GM08714 (cell line): Measurements from ENCODE around the gene ERC1.
A peak's percentile ranks its signal among the peaks of the same experiment; 100 is the strongest.

Experiments used
- H3K4me3 ChIP-seq: fragments of 200-500 bp; sonication (Bioruptor generic); 2 replicates; pipeline ENCODE4 v1.5.1; 2014; ENCODE audit warnings: mild to moderate bottlenecking, low read length, inconsistent platforms
- ZNF274 ChIP-seq: IDR thresholded peaks from 2 replicates; pipeline ENCODE4 v1.6.1; 2012; ENCODE audit warnings: mild to moderate bottlenecking, low read depth, low read length

The ERC1 gene

DNA sequence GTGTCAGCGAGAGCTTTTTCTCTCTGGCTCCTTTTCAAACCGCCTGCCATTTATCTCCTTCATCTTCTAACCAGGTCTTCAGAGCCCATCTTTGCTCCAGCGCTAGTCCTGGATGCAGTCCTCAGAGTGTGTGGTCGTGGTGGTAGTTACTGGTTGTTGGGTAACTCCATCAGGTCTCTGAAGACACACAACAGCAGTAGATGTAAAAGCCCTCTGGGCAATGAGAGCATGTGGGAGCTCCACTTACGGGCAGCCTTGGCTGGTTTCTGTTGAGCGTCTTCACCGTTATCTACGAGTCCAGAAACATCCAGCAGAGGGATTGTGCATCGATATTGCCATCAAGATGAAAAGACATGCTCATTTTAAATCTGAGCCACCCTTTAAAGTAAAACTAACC, 542.2 kb downstream of the ERC1 start:
- H3K4me3 ChIP-seq = peak overlapping the region; percentile 81; the same call in 1 of the 2 replicates
- no peak for TF ChIP-seq ZNF274

DNA sequence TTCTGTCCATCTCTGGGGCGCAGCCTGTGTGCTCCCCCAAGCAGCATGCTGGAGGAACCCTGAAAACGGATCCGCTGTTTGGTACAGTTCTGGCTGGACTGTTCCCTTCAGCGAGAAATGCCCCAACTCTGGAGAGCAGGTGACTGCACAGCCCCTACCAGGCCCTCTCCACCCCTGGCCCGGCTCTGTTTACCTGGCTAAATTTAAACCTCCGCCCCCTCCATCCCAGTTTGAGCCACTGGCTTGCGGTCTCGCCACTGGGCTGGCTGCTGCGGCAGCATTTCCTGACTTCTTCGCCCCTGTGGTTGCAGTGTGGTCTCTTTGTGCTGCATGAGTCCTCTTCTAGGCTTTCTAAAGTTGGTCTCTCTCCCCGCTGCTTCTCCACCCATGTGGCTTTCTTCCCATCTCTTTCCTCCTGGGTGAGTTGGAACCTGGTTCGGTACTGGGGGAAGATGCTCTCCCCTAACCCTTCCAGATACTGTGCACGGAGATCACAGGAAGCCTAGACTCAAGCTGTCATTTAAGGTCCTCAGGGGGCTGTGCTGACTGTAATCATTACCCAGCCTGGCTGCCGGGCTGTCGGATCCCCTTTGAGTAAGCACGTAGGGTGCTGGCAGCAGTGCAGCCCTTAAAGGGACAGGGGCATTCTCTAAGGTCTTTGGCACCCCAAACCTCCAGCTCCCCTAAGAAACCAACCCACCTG, 542.7 kb downstream of the ERC1 start:
- peak overlapping the region; percentile 81; the same call in 1 of the 2 replicates for H3K4me3 ChIP-seq
- no peak for TF ChIP-seq ZNF274

DNA sequence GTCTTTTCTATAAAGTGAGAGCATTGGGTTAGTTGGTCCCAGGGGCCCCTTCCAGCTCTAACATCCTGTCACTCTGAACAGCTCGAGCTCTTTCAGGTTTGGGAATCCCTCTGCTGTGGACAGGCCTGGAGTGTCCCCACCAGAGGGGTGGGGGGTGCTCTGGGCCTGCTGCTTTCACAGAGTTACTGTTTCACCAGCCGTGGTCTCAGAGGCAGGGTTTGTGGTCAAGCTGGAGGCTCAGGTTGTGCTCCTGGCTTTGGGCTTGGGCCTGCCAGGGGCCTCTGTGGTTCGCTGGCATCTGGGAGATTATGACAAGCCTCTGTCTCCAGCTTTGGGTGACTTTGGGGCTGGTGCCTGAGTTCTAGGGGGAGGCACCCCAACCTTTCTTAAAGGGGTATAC, 543.7 kb downstream of the ERC1 start:
- no peak for TF ChIP-seq ZNF274
- peak overlapping the region; percentile 81; the same call in 1 of the 2 replicates for H3K4me3 ChIP-seq

DNA sequence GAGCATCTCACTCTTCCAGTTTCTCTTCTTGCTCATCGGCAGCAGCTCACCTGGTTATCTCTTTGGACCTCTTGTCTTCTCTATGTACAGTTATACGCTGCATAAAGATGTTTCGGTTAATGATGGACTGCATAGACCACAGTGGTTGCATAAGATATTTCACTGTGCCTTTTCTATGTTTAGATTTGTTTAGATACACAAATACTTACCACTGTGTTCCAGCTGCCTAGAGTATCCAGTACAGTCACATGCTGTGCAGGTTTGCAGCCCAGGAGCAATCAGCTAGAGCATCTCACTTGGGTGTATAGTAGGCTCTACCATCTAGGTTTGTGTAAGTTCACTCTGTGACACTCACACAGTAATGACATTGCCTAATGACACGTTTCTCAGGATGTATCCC, 545.8 kb downstream of the ERC1 start:
- H3K4me3 ChIP-seq = no peak overlapping the region
- TF ChIP-seq ZNF274 = no peak

DNA sequence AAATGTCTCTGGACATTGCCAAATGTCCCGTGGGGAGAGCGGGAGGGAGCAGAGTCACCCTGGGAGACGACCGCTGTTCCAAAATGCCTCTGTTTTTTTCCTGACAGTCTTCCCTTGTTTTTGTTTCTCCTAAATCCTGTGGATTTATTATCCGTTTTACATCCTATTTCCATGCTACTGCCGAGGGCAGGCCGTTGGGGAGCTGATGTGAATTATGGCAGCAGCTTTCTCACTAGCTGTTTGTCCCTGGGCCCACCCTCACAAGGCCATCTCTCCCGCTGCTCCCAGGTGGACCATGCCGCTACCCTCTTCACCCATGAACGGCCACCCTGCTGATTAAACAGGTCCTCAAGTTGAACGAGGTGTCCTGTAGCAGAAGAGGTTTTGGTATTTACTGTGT, 548.1 kb downstream of the ERC1 start:
- no peak for TF ChIP-seq ZNF274
- no peak overlapping the region for H3K4me3 ChIP-seq

DNA sequence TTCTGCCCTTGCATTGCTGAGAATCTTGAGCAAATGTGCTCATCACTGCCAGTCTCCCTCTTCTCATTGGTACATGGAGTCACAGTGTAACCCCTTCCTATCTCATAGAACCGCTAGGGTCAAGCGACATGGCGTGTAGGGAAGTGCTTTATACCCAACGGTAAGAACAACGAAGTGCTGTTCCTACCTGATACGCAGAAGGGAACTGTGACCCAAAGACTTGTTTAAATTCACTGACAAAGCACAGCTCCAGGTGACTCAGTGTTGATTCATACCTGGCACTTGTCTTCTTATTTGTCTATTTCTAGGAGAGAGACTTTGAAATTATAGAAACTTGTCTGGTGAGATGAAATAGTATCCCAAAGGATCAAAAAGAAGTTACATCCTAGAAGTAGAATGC, 549.7 kb downstream of the ERC1 start:
- H3K4me3 ChIP-seq = no peak overlapping the region
- no peak for TF ChIP-seq ZNF274

DNA sequence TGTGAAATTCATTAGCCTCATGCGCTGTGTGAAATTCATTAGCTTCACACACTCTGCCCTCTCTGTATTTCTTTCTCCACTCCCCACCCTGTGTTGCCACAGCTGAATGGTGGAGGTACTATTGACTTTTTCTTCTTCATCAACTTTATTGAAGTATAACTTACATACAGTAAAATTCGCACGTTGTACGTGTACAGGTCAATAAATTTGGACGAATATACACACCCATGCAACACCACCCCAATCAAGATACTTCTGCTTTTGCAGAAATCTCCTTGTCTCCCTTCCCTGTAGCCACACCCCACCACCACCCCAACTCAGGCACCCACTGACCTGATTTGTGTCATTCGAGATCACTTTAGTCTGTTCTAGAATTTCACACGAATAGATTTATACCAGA, 551.6 kb downstream of the ERC1 start:
- TF ChIP-seq ZNF274 = no peak
- H3K4me3 ChIP-seq = no peak overlapping the region

DNA sequence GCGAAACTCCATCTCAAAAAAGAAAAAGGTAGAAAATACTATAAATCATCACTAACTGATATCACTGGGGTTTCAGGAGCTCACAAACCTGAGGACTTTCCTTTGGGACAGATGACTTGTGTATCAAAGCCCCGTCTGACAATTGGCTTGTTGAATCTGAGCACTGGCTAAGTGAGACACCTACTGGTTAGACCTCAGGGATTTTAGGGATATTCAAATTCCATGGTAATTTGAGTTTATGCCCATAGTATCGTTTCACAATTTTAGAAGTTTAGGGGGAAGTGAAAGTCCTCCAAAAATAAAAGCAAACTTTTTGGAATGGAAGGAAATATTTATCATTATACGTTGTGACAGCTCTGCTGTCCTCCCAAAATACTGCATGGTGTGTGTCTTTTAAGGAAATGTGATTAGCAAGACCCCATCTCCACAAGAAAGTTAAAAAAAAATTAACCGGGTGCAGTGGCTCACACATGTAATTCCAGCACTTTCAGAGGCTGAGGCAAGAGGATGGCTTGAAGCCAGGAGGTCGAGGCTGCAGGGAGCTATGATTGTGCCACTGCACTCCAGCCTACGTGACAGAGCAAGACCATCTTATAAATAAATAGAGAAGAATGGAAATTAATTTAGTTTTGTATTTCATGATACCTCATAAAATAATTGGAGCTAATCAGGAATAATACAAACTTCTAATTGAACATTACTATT, 554.1 kb downstream of the ERC1 start:
- no peak overlapping the region for H3K4me3 ChIP-seq
- no peak for TF ChIP-seq ZNF274
